ENCODE data around the gene LYZL1.
"Not testable (repeated sequence)": the region's sequence is repeated elsewhere in the genome, so short reads cannot be mapped to it uniquely, and the experiment has no call there.

LYZL1 gene

GRCh38 chr10:29263506-29263905 is 25.4 kb upstream of the LYZL1 start:
- no peak for DNase-seq (ENCODE audit: low read depth)

- no peak for DNase-seq (ENCODE audit: low read depth)
These were observed 23.6 kb upstream of the LYZL1 start for GRCh38 chr10:29265210-29265768.

GRCh38 chr10:29266641-29267040 is 22.2 kb upstream of the LYZL1 start:
- no peak for DNase-seq (ENCODE audit: low read depth)

GRCh38 chr10:29268011-29268410 is 20.9 kb upstream of the LYZL1 start:
- DNase-seq (ENCODE audit: low read depth): no peak

- no peak for DNase-seq (ENCODE audit: low read depth)
These were observed 19.4 kb upstream of the LYZL1 start for GRCh38 chr10:29269486-29269885.

GRCh38 chr10:29270883-29271282 is 18.0 kb upstream of the LYZL1 start:
- no peak for DNase-seq (ENCODE audit: low read depth)

- no peak for DNase-seq (ENCODE audit: low read depth)
These were observed 17.0 kb upstream of the LYZL1 start for GRCh38 chr10:29271877-29272276.

GRCh38 chr10:29273478-29273877 is 15.4 kb upstream of the LYZL1 start:
- no peak for DNase-seq (ENCODE audit: low read depth)

- no peak for DNase-seq (ENCODE audit: low read depth)
These were observed 12.5 kb upstream of the LYZL1 start for GRCh38 chr10:29276251-29276850.

- DNase-seq (ENCODE audit: low read depth): no peak
These were observed 11.6 kb upstream of the LYZL1 start for GRCh38 chr10:29277296-29277695.

GRCh38 chr10:29279779-29280487 is 8.9 kb upstream of the LYZL1 start:
- no peak for DNase-seq (ENCODE audit: low read depth)

GRCh38 chr10:29280488-29280840 is 8.4 kb upstream of the LYZL1 start:
- no peak for DNase-seq (ENCODE audit: low read depth)

GRCh38 chr10:29285624-29286051 is 3.2 kb upstream of the LYZL1 start:
- DNase-seq (ENCODE audit: low read depth): no peak

GRCh38 chr10:29287635-29288034 is 1.2 kb upstream of the LYZL1 start:
- no peak for DNase-seq (ENCODE audit: low read depth)

GRCh38 chr10:29291561-29291960 is 2.7 kb downstream of the LYZL1 start:
- not testable (repeated sequence) for DNase-seq (ENCODE audit: low read depth)

GRCh38 chr10:29292406-29292805 is 3.5 kb downstream of the LYZL1 start:
- not testable (repeated sequence) for DNase-seq (ENCODE audit: low read depth)

GRCh38 chr10:29295813-29296212 is 6.9 kb downstream of the LYZL1 start:
- DNase-seq (ENCODE audit: low read depth): no peak

GRCh38 chr10:29297678-29298077 is 8.8 kb downstream of the LYZL1 start:
- DNase-seq (ENCODE audit: low read depth): no peak

- no peak for DNase-seq (ENCODE audit: low read depth)
These were observed 12.6 kb downstream of the LYZL1 start for GRCh38 chr10:29301359-29301910.

GRCh38 chr10:29302499-29302898 is 13.6 kb downstream of the LYZL1 start:
- no peak for DNase-seq (ENCODE audit: low read depth)

- no peak for DNase-seq (ENCODE audit: low read depth)
These were observed 15.6 kb downstream of the LYZL1 start for GRCh38 chr10:29304264-29304994.

- DNase-seq (ENCODE audit: low read depth): no peak
These were observed 16.1 kb downstream of the LYZL1 start for GRCh38 chr10:29304995-29305335.

- DNase-seq (ENCODE audit: low read depth): no peak
These were observed 17.8 kb downstream of the LYZL1 start for GRCh38 chr10:29306688-29307087.
